ENCODE data around the gene SGPL1. TPM values are rescaled to one million over a fixed set of nuclear protein-coding genes. Genes with fewer than 3 reads are reported as not detected.

Gene SGPL1
- polyA plus RNA-seq, 1 donor (not counting 4 experiments of a cell fraction or from before 2014, with no cell fraction given): 31.4 TPM

- Histone ChIP-seq H3K9me1 (ENCODE audit: control insufficient read depth, extremely low read depth, insufficient read depth, low read length) (no peaks in the 10 kb centered on the region), H3K9me3 (ENCODE audit: control insufficient read depth, low read depth, low read length) (no peaks in the 10 kb centered on the region), H3K4me1 (ENCODE audit: control insufficient read depth, extremely low read depth, insufficient read depth, low read length) (peaks cover 9% of the 10 kb centered on the region), H3K27me3 (ENCODE audit: control insufficient read depth, extremely low read depth, insufficient read depth, low read length) (no peaks in the 10 kb centered on the region), H3K9ac (ENCODE audit: control insufficient read depth, extremely low read depth, insufficient read depth, low read length) (peak overlapping the region; percentile 74), H3K27ac (ENCODE audit: control insufficient read depth, insufficient read depth, low read length) (no peak overlapping the region), H3K4me2 (ENCODE audit: control insufficient read depth, extremely low read depth, insufficient read depth, low read depth, low read length) (peak overlapping the region; percentile 70), H3K36me3 (ENCODE audit: control insufficient read depth in 2 of 2, extremely low read depth in 1 of 2, insufficient read depth in 2 of 2, low read length in 2 of 2) (peaks cover 5 to 16% of the 10 kb centered on the region in 2 experiments), H4K20me1 (ENCODE audit: control insufficient read depth, extremely low read depth, insufficient read depth, low read length) (no peaks in the 10 kb centered on the region), H2AFZ (ENCODE audit: control insufficient read depth, low read length) (no peak overlapping the region), H3K4me3 (ENCODE audit: control insufficient read depth in 2 of 3, extremely low read depth in 1 of 3, insufficient read depth in 2 of 3, low read depth in 1 of 3, low read length in 3 of 3) (peak overlapping the region in 2 of 3 experiments; percentile 55 to 69), H3K79me2 (ENCODE audit: control insufficient read depth, insufficient read depth, low read length) (no peaks in the 10 kb centered on the region)
- FAIRE-seq (no peak), DNase-seq (ENCODE audit: low read depth, low spot score) (no peak)
- dilution Hi-C loops (cut with MboI; ENCODE audit: extremely low pct_ligation_motif_present, low sequenced_read_pairs): no loop called here
- TF ChIP-seq, protein P1, sequence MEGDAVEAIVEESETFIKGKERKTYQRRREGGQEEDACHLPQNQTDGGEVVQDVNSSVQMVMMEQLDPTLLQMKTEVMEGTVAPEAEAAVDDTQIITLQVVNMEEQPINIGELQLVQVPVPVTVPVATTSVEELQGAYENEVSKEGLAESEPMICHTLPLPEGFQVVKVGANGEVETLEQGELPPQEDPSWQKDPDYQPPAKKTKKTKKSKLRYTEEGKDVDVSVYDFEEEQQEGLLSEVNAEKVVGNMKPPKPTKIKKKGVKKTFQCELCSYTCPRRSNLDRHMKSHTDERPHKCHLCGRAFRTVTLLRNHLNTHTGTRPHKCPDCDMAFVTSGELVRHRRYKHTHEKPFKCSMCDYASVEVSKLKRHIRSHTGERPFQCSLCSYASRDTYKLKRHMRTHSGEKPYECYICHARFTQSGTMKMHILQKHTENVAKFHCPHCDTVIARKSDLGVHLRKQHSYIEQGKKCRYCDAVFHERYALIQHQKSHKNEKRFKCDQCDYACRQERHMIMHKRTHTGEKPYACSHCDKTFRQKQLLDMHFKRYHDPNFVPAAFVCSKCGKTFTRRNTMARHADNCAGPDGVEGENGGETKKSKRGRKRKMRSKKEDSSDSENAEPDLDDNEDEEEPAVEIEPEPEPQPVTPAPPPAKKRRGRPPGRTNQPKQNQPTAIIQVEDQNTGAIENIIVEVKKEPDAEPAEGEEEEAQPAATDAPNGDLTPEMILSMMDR (optimal IDR thresholded peaks at IDR 0.05 in 1 of 3, IDR thresholded peaks at IDR 0.05 in 1 of 3, conservative IDR thresholded peaks at IDR 0.05 in 1 of 3; ENCODE audit: extremely low read depth in 1 of 3, insufficient read depth in 2 of 3, low read length in 3 of 3): no peak
- TF ChIP-seq EZH2 (IDR thresholded peaks at IDR 0.05; ENCODE audit: low read length): no peak
Measured at GRCh38 chr10:70886921-70887665, 71.3 kb downstream of the SGPL1 start.

DNA sequence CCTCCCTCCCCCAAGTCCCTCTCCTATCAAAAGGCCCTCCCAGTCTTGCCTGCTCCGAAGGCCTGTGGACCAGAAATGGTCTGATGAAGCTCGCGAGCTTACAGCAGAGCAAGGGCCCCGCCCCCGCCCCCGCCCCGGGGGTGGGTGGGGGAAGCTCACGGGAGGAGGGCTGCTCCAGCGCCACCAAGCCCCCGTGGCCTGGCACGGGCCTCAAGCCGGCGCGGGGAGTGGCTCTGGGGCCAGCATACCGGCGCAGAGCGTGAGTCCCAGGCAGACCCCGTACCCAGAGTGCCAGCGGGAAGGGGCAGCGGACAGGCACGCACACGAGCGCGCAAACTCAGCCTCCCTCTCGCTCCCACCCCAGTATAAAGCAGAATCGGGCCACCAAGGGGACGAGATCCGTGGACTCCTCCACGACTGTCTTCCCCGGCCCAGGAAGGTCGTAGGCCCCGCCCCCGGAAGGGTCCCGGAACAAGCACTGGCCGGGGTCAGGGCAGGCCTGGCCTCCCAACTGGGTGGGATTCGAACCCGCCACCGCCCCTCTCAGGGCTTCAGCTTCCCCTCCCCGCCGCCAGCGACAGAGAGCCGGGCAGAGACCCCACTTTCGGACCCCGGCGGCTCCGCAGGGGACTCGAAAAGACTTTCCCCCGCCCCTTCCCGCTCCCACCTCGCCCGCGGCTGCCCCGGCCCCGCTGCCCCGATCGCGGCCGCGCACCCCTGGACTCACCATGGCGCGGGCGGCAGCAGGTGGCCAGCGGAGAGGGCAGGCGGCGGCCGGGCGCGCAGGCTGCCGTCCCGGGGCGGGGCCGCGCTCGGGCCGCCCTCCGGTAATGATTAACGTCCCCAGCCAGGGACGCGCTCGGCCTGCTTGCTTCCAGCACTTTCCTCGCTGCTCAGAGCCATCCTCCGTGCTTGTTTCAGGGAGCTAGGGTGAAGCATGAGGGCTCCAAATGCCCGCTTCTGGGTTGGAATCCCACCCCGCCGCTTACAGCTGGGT, 72.4 kb downstream of the SGPL1 start, which contains the start of gene PCBD1:
Gene PCBD1, minus strand, starts transcription at position 762 of the 997 bp plus-strand sequence. Its CDS starts 32 bp downstream, at position 730.
- Histone ChIP-seq H3K9me1 (ENCODE audit: control insufficient read depth, extremely low read depth, insufficient read depth, low read length) (no peaks in the 10 kb centered on the region), H3K27ac (ENCODE audit: control insufficient read depth, insufficient read depth, low read length) (no peak within 1 kb of the TSS), H3K9ac (ENCODE audit: control insufficient read depth, extremely low read depth, insufficient read depth, low read length) (peak within 1 kb of the TSS; percentile 74), H3K4me3 (ENCODE audit: control insufficient read depth in 2 of 3, extremely low read depth in 1 of 3, insufficient read depth in 2 of 3, low read depth in 1 of 3, low read length in 3 of 3) (peak within 1 kb of the TSS; percentile 55 to 76 (median 69)), H3K27me3 (ENCODE audit: control insufficient read depth, extremely low read depth, insufficient read depth, low read length) (no peaks in the 10 kb centered on the region), H3K4me2 (ENCODE audit: control insufficient read depth, extremely low read depth, insufficient read depth, low read depth, low read length) (peak within 1 kb of the TSS; percentile 70), H3K36me3 (ENCODE audit: control insufficient read depth in 2 of 2, extremely low read depth in 1 of 2, insufficient read depth in 2 of 2, low read length in 2 of 2) (peaks cover 5 to 16% of the 10 kb centered on the region in 2 experiments), H3K9me3 (ENCODE audit: control insufficient read depth, low read depth, low read length) (no peaks in the 10 kb centered on the region), H3K79me2 (ENCODE audit: control insufficient read depth, insufficient read depth, low read length) (no peaks in the 10 kb centered on the region), H3K4me1 (ENCODE audit: control insufficient read depth, extremely low read depth, insufficient read depth, low read length) (peaks cover 9% of the 10 kb centered on the region), H2AFZ (ENCODE audit: control insufficient read depth, low read length) (peak within 1 kb of the TSS; percentile 89), H4K20me1 (ENCODE audit: control insufficient read depth, extremely low read depth, insufficient read depth, low read length) (no peaks in the 10 kb centered on the region)
- DNase-seq (ENCODE audit: low read depth, low spot score) (no peak), FAIRE-seq (no peak)
- dilution Hi-C loops (cut with MboI; ENCODE audit: extremely low pct_ligation_motif_present, low sequenced_read_pairs): no loop called here
- TF ChIP-seq EZH2 (IDR thresholded peaks at IDR 0.05; ENCODE audit: low read length): no peak
- TF ChIP-seq, protein P1 (optimal IDR thresholded peaks at IDR 0.05 in 1 of 3, IDR thresholded peaks at IDR 0.05 in 1 of 3, conservative IDR thresholded peaks at IDR 0.05 in 1 of 3; ENCODE audit: extremely low read depth in 1 of 3, insufficient read depth in 2 of 3, low read length in 3 of 3): no peak
